H9 (cell line): ENCODE data around the gene PTPRQ. TPM values are rescaled to one million over a fixed set of nuclear protein-coding genes. Genes with fewer than 3 reads are reported as not detected.

Source experiments
- DNase-seq: peaks from one replicate; pipeline ENCODE4 v3.0.0-alpha.2; 2017
- H2AFZ ChIP-seq: one replicate; pipeline ENCODE4 v1.6.1; 2013; ENCODE audit warnings: mild to moderate bottlenecking, low read length, control low read depth, moderate library complexity
- H2AK5ac ChIP-seq: 2 replicates; pipeline ENCODE4 v1.6.1; 2013; ENCODE audit warnings: low read length, control low read depth, mixed read lengths; ENCODE audit not compliant: insufficient read length
- H2BK120ac ChIP-seq: one replicate; pipeline ENCODE4 v1.6.1; 2013; ENCODE audit warnings: low read depth, mild to moderate bottlenecking, low read length, control low read depth, inconsistent platforms; ENCODE audit not compliant: poor library complexity, severe bottlenecking
- H2BK12ac ChIP-seq: 2 replicates; pipeline ENCODE4 v1.6.1; 2013; ENCODE audit warnings: low read length, control low read depth, mixed read lengths, low read depth; ENCODE audit not compliant: insufficient read length
- H2BK15ac ChIP-seq: 2 replicates; pipeline ENCODE4 v1.6.1; 2013; ENCODE audit warnings: low read depth, low read length, control low read depth
- H2BK20ac ChIP-seq: one replicate; pipeline ENCODE4 v1.6.1; 2013; ENCODE audit warnings: low read depth, mild to moderate bottlenecking, low read length, control low read depth, inconsistent platforms; ENCODE audit not compliant: poor library complexity, severe bottlenecking
- H2BK5ac ChIP-seq: 2 replicates; pipeline ENCODE4 v1.6.1; 2013; ENCODE audit warnings: low read length, control low read depth, mixed read lengths; ENCODE audit not compliant: insufficient read length
- H3K14ac ChIP-seq: 2 replicates; pipeline ENCODE4 v1.6.1; 2013; ENCODE audit warnings: low read length, control low read depth; ENCODE audit not compliant: insufficient read depth
- H3K18ac ChIP-seq: 2 replicates; pipeline ENCODE4 v1.6.1; 2013; ENCODE audit warnings: low read depth, mild to moderate bottlenecking, mixed read lengths, low read length, control low read depth; ENCODE audit not compliant: insufficient read length
- H3K23ac ChIP-seq: 2 replicates; pipeline ENCODE4 v1.6.1; 2013; ENCODE audit warnings: low read length, control low read depth, mixed read lengths, low read depth; ENCODE audit not compliant: insufficient read length
- H3K23me2 ChIP-seq: 2 replicates; pipeline ENCODE4 v1.6.1; 2013; ENCODE audit warnings: low read depth, mild to moderate bottlenecking, mixed read lengths, low read length, control low read depth; ENCODE audit not compliant: insufficient read length, poor library complexity, severe bottlenecking
- H3K27ac ChIP-seq: 2 replicates; pipeline ENCODE4 v1.5.1; 2013; ENCODE audit warnings: low read length, control low read depth, mixed read lengths, low read depth; ENCODE audit not compliant: insufficient read length
- H3K27me3 ChIP-seq: 2 replicates; pipeline ENCODE4 v1.6.1; 2013; ENCODE audit warnings: low read length, control low read depth, inconsistent platforms; ENCODE audit not compliant: insufficient read depth
- H3K4ac ChIP-seq: 2 replicates; pipeline ENCODE4 v1.6.1; 2013; ENCODE audit warnings: low read depth, mild to moderate bottlenecking, control low read depth, inconsistent platforms, low read length, moderate library complexity
- H3K4me1 ChIP-seq: 2 replicates; pipeline ENCODE4 v1.6.1; 2013; ENCODE audit warnings: low read length, control low read depth, inconsistent platforms; ENCODE audit not compliant: insufficient read depth
- H3K4me2 ChIP-seq: 2 replicates; pipeline ENCODE4 v1.6.1; 2013; ENCODE audit warnings: low read length, control low read depth, mixed read lengths; ENCODE audit not compliant: insufficient read length, insufficient read depth
- H3K56ac ChIP-seq: 2 replicates; pipeline ENCODE4 v1.6.1; 2013; ENCODE audit warnings: low read depth, mild to moderate bottlenecking, mixed read lengths, low read length, control low read depth; ENCODE audit not compliant: insufficient read length
- H3K79me1 ChIP-seq: 2 replicates; pipeline ENCODE4 v1.6.1; 2013; ENCODE audit warnings: low read depth, mild to moderate bottlenecking, moderate library complexity, low read length, control low read depth, inconsistent platforms; ENCODE audit not compliant: insufficient read depth, poor library complexity, severe bottlenecking
- H3K79me2 ChIP-seq: 2 replicates; pipeline ENCODE4 v1.6.1; 2013; ENCODE audit warnings: low read length, control low read depth, inconsistent platforms; ENCODE audit not compliant: insufficient read depth
- H3K9ac ChIP-seq: 2 replicates; pipeline ENCODE4 v1.6.1; 2013; ENCODE audit warnings: low read length, control low read depth, mixed read lengths; ENCODE audit not compliant: insufficient read length; ENCODE audit errors: extremely low read depth
- H3K9me3 ChIP-seq: one replicate; pipeline ENCODE4 v1.6.1; 2013; ENCODE audit warnings: low read depth, low read length, inconsistent platforms; ENCODE audit not compliant: control insufficient read depth
- H3T11ph ChIP-seq: one replicate; pipeline ENCODE4 v1.6.1; 2013; ENCODE audit warnings: mild to moderate bottlenecking, low read length, control low read depth, inconsistent platforms
- H4K20me1 ChIP-seq: one replicate; pipeline ENCODE4 v1.6.1; 2013; ENCODE audit not compliant: control insufficient read depth, insufficient read length, insufficient read depth
- H4K5ac ChIP-seq: 2 replicates; pipeline ENCODE4 v1.6.1; 2013; ENCODE audit warnings: low read depth, mild to moderate bottlenecking, mixed read lengths, low read length, control low read depth; ENCODE audit not compliant: insufficient read length
- H4K8ac ChIP-seq: replicated peaks from 2 replicates; pipeline ENCODE4 v1.6.1; 2013; ENCODE audit warnings: low read length, control low read depth, mixed read lengths, low read depth; ENCODE audit not compliant: insufficient read length
- H4K91ac ChIP-seq: 2 replicates; pipeline ENCODE4 v1.6.1; 2013; ENCODE audit warnings: low read depth, mild to moderate bottlenecking, moderate library complexity, mixed read lengths, low read length, control low read depth; ENCODE audit not compliant: insufficient read length
- H3K27ac Mint-ChIP-seq, 3 experiments: 2 replicates in 2 of 3; 3 replicates in 1 of 3; pipeline ENCODE4 v1.8.0; 2020 to 2021; ENCODE audit warnings: mixed read lengths in 3 of 3, mild to moderate bottlenecking in 1 of 3, moderate library complexity in 1 of 3
- H3K27me3 Mint-ChIP-seq: 2 replicates; pipeline ENCODE4 v1.8.0; 2021; ENCODE audit warnings: low read depth, mild to moderate bottlenecking, moderate library complexity, mixed read lengths
- H3K36me3 Mint-ChIP-seq, 3 experiments: 2 replicates in 2 of 3; 3 replicates in 1 of 3; pipeline ENCODE4 v1.8.0; 2020 to 2021; ENCODE audit warnings: low read depth in 3 of 3, mixed read lengths in 3 of 3; ENCODE audit not compliant: insufficient read depth in 1 of 3
- H3K4me1 Mint-ChIP-seq, 2 experiments: 2 replicates each; pipeline ENCODE4 v1.8.0; 2020; ENCODE audit warnings: mixed read lengths in 2 of 2
- H3K4me3 Mint-ChIP-seq, 2 experiments: 2 replicates in 1 of 2; 3 replicates in 1 of 2; pipeline ENCODE4 v1.8.0; 2020 to 2021; ENCODE audit warnings: mild to moderate bottlenecking in 2 of 2, mixed read lengths in 2 of 2, moderate library complexity in 1 of 2
- H3K9me3 Mint-ChIP-seq, 2 experiments: 2 replicates in 1 of 2; 3 replicates in 1 of 2; pipeline ENCODE4 v1.8.0; 2020; ENCODE audit warnings: mild to moderate bottlenecking in 2 of 2, mixed read lengths in 2 of 2, moderate library complexity in 1 of 2
- CTCF ChIP-seq: fragments of 200-600 bp; sonication (generic); conservative IDR thresholded peaks from 3 replicates; pipeline ENCODE4 v1.8.0; 2021; ENCODE audit warnings: antibody characterized with exemption, mild to moderate bottlenecking
- WGBS: extraction: QIAGEN DNeasy Blood & Tissue Kit; methylation state at CpG from one replicate; pipeline ENCODE4 v1.1.7; 2013; ENCODE audit warnings: missing lambda C conversion rate, low lambda C conversion rate, mixed read lengths; ENCODE audit not compliant: insufficient read length; ENCODE audit errors: extremely low coverage; 5-methylcytosine and 5-hydroxymethylcytosine counted together
- total RNA-seq: library from RNA; stranded (reverse); gene quantifications from 2 replicates; pipeline ENCODE4 v1.2.1, GENCODE V29; 2021

The PTPRQ gene
- total RNA-seq, 1 experiment from 2014 or later, result not detected

- H4K8ac ChIP-seq, result no peak overlapping the region
- H3K14ac ChIP-seq, result no peak overlapping the region
- no peak overlapping the region for H3K23ac ChIP-seq
- H3K4me2 ChIP-seq, result no peak overlapping the region
- no peaks in the 10 kb centered on the region for H3K79me1 ChIP-seq
- H3K4me1 ChIP-seq, result no peaks in the 10 kb centered on the region
- Mint-ChIP-seq H3K9me3 (no peaks in the 10 kb centered on the region), H3K27ac (no peak overlapping the region), H3K27me3 (no peaks in the 10 kb centered on the region), H3K4me1 (peaks cover 11 to 13% of the 10 kb centered on the region in 2 experiments), H3K4me3 (no peak overlapping the region), H3K36me3 (no peaks in the 10 kb centered on the region)
- no peak overlapping the region for H3K4ac ChIP-seq
- H3K9me3 ChIP-seq, result no peaks in the 10 kb centered on the region
- H3T11ph ChIP-seq, result no peak overlapping the region
- WGBS, result no CpG with 5 or more reads among the region's 3 CpGs
- H3K18ac ChIP-seq, result no peak overlapping the region
- H2BK20ac ChIP-seq, result no peak overlapping the region
- H2BK5ac ChIP-seq, result no peak overlapping the region
- H4K20me1 ChIP-seq, result no peaks in the 10 kb centered on the region
- no peak overlapping the region for H2AK5ac ChIP-seq
- H4K91ac ChIP-seq, result no peak overlapping the region
- no peak overlapping the region for H2BK15ac ChIP-seq
- no peaks in the 10 kb centered on the region for H3K23me2 ChIP-seq
- no peak overlapping the region for H2BK120ac ChIP-seq
- H3K79me2 ChIP-seq, result no peaks in the 10 kb centered on the region
- H3K27ac ChIP-seq, result no peak overlapping the region
- no peak overlapping the region for H3K56ac ChIP-seq
- no peak for DNase-seq
- no peak overlapping the region for H4K5ac ChIP-seq
- no peak overlapping the region for H3K9ac ChIP-seq
- no peak overlapping the region for H2AFZ ChIP-seq
- H3K27me3 ChIP-seq, result no peaks in the 10 kb centered on the region
- no peak for TF ChIP-seq CTCF
- no peak overlapping the region for H2BK12ac ChIP-seq
Observed at GRCh38 chr12:80625901-80626300, 181.9 kb downstream of the PTPRQ start.
